GM10248 (cell line): ENCODE measurements around the gene LAMA2.

Experiments used
- CTCF ChIA-PET: fragments of 300-600 bp; sonication (Branson Sonifier 250); formaldehyde crosslinking; extraction: SDS; loops from one replicate; lab custom pipeline; 2021; ENCODE audit warnings: antibody characterized with exemption; lab: Yijun Ruan, JAX
- POLR2A ChIA-PET: fragments of 350-650 bp; sonication (Branson Sonifier 250); formaldehyde crosslinking; extraction: SDS; loops from one replicate; lab custom pipeline; 2020; ENCODE audit warnings: antibody characterized with exemption; lab: Yijun Ruan, JAX
- DNase-seq: peaks from one replicate; pipeline ENCODE4 v3.0.0; 2012; ENCODE audit errors: extremely low spot score
- TF ChIP-seq, protein P1 (sequence below): IDR thresholded peaks from 2 replicates; pipeline ENCODE4 v1.5.1; 2012; ENCODE audit warnings: mild to moderate bottlenecking, low read depth; ENCODE audit errors: extremely low read depth, missing control alignments, control extremely low read depth

The LAMA2 gene

DNA sequence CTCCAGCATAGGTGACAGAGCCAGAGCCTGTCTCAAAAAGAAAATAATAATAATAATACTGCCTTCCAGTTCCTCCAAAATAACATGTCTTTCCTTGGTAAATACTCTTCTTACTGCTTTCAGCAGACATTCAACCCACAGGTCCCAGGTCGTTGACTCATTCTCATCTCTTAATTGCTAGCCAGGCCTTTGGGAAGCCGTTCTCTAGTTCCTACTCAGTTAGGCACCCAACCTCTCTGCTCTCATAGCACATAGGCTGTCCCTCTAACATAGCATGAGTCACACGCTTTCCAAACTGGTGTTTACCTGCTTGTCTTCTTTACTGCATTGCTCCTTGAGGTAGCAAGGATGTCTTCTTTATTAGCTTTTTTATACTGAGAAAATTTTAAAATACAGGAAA is 98.8 kb downstream of the LAMA2 start:
- POLR2A ChIA-PET: no interaction called here
- CTCF ChIA-PET: no interaction called here
- TF ChIP-seq, protein P1, sequence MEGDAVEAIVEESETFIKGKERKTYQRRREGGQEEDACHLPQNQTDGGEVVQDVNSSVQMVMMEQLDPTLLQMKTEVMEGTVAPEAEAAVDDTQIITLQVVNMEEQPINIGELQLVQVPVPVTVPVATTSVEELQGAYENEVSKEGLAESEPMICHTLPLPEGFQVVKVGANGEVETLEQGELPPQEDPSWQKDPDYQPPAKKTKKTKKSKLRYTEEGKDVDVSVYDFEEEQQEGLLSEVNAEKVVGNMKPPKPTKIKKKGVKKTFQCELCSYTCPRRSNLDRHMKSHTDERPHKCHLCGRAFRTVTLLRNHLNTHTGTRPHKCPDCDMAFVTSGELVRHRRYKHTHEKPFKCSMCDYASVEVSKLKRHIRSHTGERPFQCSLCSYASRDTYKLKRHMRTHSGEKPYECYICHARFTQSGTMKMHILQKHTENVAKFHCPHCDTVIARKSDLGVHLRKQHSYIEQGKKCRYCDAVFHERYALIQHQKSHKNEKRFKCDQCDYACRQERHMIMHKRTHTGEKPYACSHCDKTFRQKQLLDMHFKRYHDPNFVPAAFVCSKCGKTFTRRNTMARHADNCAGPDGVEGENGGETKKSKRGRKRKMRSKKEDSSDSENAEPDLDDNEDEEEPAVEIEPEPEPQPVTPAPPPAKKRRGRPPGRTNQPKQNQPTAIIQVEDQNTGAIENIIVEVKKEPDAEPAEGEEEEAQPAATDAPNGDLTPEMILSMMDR: no peak
- no peak for DNase-seq

GRCh38 chr6:128990360-128990759 is 107.4 kb downstream of the LAMA2 start:
- TF ChIP-seq, protein P1: no peak
- CTCF ChIA-PET: no interaction called here
- no peak for DNase-seq
- POLR2A ChIA-PET: no interaction called here

DNA sequence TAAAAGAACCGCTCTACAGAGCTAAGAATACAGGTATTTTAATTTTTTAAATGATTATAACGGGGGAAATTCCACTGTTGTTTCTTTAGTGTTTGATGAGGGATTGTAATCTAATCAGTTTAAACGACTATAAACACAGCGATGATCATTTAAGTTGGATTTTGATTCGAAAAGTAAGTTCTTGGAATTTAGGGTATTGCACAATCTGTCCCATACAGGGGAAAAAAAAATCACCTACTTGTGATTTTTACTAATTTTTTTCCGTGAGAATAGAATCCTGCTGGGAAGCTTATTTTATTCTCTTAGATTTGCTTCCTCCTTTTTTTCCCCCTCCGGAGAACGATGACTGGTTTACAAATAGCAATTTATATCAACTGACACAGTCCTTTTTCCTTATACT is 108.0 kb downstream of the LAMA2 start:
- ChIA-PET CTCF (no interaction called here), POLR2A (no interaction called here)
- TF ChIP-seq, protein P1: no peak
- no peak for DNase-seq

DNA sequence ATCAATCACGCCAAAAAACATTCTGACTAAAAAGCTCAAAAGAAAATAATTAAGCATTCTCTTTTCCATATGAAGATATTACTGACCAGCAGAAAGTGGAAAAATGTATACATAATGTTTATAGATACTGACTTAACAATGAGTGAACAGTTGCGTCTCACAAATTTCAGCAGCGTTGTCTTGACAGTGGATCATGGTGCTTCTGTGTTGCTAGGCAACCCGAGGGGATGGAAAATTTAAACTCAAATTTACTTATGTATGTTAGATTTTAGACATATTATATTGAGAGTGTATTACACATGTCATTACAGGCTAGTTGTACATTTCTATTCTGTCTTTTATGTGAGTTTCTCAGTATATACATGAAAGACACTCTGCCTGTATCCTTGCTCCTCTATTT is 110.2 kb downstream of the LAMA2 start:
- CTCF ChIA-PET: no interaction called here

GRCh38 chr6:128997880-128998279 is 114.9 kb downstream of the LAMA2 start:
- DNase-seq: no peak
- TF ChIP-seq, protein P1: no peak
- ChIA-PET CTCF (no interaction called here), POLR2A (no interaction called here)

More for the DNA sequence above, 110.2 kb downstream of the LAMA2 start:
- DNase-seq: no peak
- POLR2A ChIA-PET: no interaction called here
- TF ChIP-seq, protein P1: no peak

- no peak for DNase-seq
- ChIA-PET POLR2A (no interaction called here), CTCF (interaction anchor here (1.0 to 1.3 kb wide), 2 partner anchors 18 kb away, joined by 3 read pairs; no protein-coding TSS in a partner anchor)
- TF ChIP-seq, protein P1: no peak
Observed at GRCh38 chr6:129006724-129007514, 124.0 kb downstream of the LAMA2 start.
